HL-60 (cell line): ENCODE measurements around the gene ZNF280D.

Source experiments
- POLR2AphosphoS5 ChIP-seq: IDR thresholded peaks from 2 replicates; pipeline ENCODE4 v1.6.1; 2012; ENCODE audit warnings: low read depth
- TF ChIP-seq, protein P1 (sequence below): IDR thresholded peaks from one replicate; pipeline ENCODE4 v1.5.1; 2011; ENCODE audit warnings: low read length, control low read depth, inconsistent platforms; ENCODE audit not compliant: insufficient read depth

DNA sequence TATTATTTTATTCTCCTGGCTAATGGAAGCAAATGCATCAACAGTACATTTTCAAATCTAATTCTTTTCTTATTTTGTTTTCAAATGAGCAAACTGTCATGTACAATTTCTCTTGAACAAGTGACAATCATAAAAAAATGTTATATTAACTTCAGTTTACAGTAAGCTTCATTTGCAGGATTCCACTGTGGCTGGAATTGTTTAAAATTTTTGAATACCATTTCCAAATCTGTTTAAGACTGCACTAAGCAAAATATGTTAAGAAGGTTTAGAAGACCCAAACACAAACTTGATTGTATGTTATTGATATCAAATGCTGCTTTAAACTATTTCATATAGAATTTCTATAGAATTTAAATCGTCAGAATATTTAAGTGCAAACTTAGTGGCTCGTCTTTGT lies 92.8 kb downstream of the ZNF280D start:
- TF ChIP-seq, protein P1, sequence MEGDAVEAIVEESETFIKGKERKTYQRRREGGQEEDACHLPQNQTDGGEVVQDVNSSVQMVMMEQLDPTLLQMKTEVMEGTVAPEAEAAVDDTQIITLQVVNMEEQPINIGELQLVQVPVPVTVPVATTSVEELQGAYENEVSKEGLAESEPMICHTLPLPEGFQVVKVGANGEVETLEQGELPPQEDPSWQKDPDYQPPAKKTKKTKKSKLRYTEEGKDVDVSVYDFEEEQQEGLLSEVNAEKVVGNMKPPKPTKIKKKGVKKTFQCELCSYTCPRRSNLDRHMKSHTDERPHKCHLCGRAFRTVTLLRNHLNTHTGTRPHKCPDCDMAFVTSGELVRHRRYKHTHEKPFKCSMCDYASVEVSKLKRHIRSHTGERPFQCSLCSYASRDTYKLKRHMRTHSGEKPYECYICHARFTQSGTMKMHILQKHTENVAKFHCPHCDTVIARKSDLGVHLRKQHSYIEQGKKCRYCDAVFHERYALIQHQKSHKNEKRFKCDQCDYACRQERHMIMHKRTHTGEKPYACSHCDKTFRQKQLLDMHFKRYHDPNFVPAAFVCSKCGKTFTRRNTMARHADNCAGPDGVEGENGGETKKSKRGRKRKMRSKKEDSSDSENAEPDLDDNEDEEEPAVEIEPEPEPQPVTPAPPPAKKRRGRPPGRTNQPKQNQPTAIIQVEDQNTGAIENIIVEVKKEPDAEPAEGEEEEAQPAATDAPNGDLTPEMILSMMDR: no peak
- no peak for TF ChIP-seq POLR2AphosphoS5
